Testis (tissue), 2 donors: ENCODE measurements around the gene STARD6.
"Not testable (repeated sequence)": the region's sequence is repeated elsewhere in the genome, so short reads cannot be mapped to it uniquely, and the experiment has no call there.

Experiments
- POLR2A ChIP-seq: fragments of 450-650 bp; IDR thresholded peaks from one replicate; pipeline ENCODE4 v1.6.1; 2017; ENCODE audit warnings: antibody characterized with exemption, mild to moderate bottlenecking, moderate library complexity
- TF ChIP-seq, protein P1 (sequence below), 3 experiments: fragments of 450-650 bp in 2 of 3; fragments of 200-600 bp in 1 of 3; sonication (generic) in 1 of 3; IDR thresholded peaks; one replicate each; pipeline ENCODE4 v1.5.1; 2016 to 2019; ENCODE audit warnings: antibody characterized with exemption in 3 of 3, mild to moderate bottlenecking in 2 of 3, moderate library complexity in 1 of 3

DNA sequence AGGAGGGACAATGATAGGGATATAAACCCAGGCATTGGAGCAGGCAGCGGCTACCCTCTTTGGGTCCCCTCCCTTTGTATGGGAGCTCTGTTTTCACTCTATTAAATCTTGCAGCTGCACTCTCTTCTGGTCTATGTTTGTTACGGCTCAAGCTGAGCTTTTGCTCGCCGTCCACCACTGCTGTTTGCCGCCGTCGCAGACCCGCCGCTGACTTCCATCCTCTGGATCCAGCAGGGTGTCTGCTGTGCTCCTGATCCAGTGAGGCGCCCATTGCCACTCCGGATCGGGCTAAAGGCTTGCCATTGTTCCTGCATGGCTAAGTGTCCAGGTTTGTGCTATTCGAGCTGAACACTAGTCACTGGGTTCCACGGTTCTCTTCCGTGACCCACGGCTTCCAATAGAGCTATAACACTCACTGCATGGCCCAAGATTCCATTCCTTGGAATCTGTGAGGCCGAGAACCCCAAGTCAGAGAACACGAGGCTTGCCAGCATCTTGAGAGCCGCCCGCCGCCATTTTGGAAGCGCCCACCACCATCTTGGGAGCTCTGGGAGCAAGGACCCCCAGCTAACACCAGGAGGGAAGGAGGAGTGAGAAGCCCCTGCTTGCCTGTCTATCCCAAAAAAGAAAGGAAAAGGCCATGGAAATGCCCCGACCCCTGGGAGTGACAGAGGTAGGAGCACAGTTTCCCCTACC lies 29.3 kb upstream of the STARD6 start:
- TF ChIP-seq, protein P1, sequence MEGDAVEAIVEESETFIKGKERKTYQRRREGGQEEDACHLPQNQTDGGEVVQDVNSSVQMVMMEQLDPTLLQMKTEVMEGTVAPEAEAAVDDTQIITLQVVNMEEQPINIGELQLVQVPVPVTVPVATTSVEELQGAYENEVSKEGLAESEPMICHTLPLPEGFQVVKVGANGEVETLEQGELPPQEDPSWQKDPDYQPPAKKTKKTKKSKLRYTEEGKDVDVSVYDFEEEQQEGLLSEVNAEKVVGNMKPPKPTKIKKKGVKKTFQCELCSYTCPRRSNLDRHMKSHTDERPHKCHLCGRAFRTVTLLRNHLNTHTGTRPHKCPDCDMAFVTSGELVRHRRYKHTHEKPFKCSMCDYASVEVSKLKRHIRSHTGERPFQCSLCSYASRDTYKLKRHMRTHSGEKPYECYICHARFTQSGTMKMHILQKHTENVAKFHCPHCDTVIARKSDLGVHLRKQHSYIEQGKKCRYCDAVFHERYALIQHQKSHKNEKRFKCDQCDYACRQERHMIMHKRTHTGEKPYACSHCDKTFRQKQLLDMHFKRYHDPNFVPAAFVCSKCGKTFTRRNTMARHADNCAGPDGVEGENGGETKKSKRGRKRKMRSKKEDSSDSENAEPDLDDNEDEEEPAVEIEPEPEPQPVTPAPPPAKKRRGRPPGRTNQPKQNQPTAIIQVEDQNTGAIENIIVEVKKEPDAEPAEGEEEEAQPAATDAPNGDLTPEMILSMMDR (IDR thresholded peaks at IDR 0.05), result not testable (repeated sequence)
- not testable (repeated sequence) for TF ChIP-seq POLR2A
